Measurements from ENCODE around the gene RAMP3. TPM values are rescaled to one million over a fixed set of nuclear protein-coding genes. Genes with fewer than 3 reads are reported as not detected.
"Not testable (repeated sequence)": the region's sequence is repeated elsewhere in the genome, so short reads cannot be mapped to it uniquely, and the experiment has no call there.

Gene RAMP3, protein sequence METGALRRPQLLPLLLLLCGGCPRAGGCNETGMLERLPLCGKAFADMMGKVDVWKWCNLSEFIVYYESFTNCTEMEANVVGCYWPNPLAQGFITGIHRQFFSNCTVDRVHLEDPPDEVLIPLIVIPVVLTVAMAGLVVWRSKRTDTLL
- not detected for total RNA-seq

DNA sequence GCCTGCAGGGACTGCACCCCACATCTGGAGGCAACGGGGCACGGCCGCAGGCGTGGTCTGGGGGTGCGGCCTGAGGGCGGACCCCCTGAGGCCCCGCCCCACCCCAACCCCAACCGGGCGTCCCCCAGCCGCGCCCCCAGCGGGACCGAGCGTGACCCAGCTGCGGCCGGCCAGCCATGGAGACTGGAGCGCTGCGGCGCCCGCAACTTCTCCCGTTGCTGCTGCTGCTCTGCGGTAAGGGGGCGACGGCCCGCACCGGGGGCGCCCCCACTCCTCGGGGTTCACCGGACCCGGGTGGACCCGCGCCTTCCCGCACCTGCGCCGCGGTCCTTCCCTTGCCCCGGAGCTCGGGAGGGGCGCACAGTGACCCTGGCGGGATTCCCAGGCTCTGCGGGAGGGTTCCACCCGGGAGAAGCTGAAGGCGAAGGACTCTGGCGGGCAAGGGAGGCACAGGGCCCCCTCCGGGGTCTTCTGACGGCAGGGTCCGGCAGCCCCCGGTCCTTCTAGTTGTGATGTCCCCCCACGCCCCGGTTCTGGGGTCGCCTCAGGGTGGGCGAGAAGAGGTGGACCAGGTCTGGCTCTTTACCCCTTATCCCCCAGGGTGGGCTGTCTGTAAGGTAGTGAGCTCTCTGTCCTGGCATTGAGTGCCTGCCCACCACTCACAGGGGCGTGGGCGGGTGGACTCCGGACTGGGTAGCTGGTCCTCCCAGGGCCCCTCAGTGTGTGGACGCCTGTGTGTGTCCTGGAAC, at the start of gene RAMP3:
RAMP3 (plus strand) TSS at position 139 of the 749 bp plus-strand sequence; CDS start at position 177, 38 bp downstream.
- no peaks in the 10 kb centered on the region for H3K36me3 Mint-ChIP-seq (ENCODE audit: low read depth)
- DNase-seq = no peak
- CTCF ChIA-PET = interaction anchor here (0.7 to 1.0 kb wide), 2 partner anchors 102 to 103 kb away, joined by 3 to 4 read pairs; no protein-coding TSS in a partner anchor
- H3K4me1 Mint-ChIP-seq = peaks cover 14% of the 10 kb centered on the region
- peaks cover 24% of the 10 kb centered on the region for H3K27me3 Mint-ChIP-seq
- H3K27ac Mint-ChIP-seq = no peak within 1 kb of the TSS
- no peak within 1 kb of the TSS for H3K4me3 Mint-ChIP-seq
- POLR2A ChIA-PET = interaction anchor here (0.7 kb wide), 1 partner anchor 20 kb away, joined by 3 read pairs; no protein-coding TSS in a partner anchor
- H3K9me3 Mint-ChIP-seq = no peaks in the 10 kb centered on the region

DNA sequence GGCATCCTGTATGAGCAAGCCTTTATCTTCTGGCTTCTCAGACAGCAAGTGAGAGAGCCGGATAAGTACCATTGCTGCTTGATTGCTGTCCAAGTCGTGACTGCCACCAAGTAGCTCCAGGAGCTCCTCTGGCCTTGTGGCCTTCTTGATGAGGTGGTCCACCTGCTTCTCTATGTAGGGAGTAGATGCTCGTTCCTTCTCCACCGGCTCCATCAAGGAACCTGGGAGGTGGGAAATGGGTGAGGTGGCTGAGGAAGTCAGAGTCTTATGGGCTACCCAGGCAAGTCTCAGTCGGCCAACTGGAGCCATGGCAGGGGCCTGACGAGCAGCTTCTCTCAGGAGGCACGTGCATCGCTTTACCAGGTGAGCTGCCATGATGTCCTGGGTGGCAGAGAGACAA, 48.7 kb upstream of the RAMP3 start:
- no peak for DNase-seq
- H3K36me3 Mint-ChIP-seq (ENCODE audit: low read depth) = peaks cover 50% of the 10 kb centered on the region
- H3K27me3 Mint-ChIP-seq = peaks cover 3% of the 10 kb centered on the region
- peaks cover 48% of the 10 kb centered on the region for H3K4me1 Mint-ChIP-seq
- ChIA-PET POLR2A (interaction anchor here (0.8 to 6.7 kb wide), 4 partner anchors 14 to 136 kb away, joined by 3 to 149 read pairs (median 36); partner anchors contain the start of gene MYO1G), CTCF (interaction anchor here (11.1 kb wide), 1 partner anchor 27 kb away, joined by 76 read pairs; no protein-coding TSS in a partner anchor)
- H3K9me3 Mint-ChIP-seq = no peaks in the 10 kb centered on the region
- H3K4me3 Mint-ChIP-seq = peak overlapping the region; percentile 52
- peak overlapping the region; percentile 64 for H3K27ac Mint-ChIP-seq

DNA sequence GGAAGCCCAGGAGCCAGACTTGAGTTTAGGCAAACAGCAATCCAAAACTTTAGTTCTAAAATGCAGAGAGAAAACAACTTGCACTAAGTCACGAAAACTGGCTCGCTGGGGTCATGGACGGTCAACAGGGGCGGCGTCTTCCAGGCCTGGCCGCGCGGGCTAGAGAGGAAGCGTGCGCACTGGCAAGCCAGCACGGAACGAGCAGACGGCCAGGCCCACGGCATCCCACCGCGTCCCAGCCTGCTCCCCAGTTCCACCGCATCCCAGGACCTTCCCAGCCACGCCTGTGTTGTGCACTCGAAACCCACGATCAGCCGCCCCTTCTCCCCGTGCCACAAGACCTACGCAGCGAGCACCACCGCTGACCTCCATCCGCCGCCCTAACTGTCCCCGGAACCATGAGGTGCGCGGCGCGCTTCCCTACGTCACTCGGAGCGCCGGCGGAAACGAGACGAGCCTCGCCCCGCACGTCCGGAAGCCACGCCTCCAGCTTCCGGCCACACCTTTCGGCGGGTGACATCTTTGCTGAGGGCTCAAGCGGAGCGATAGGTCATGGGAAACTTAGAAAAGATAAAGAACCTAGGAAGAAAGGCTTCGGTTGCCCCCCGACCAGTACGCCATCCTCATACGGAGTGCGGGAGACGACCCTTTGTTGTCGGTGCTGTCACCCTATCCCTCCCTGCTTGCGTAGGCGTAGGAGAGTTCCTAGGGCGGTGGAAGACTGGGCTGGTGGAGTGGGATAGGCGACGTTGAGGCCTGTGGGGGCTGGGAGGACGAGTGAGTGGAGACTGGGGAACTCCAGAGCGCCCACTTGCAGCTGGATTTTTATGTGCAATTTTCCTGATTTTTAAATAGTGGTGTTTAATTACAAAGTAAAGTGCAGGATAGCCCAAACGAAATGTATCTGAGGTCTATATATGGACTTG, 46.0 kb upstream of the RAMP3 start, which contains the start of gene TBRG4:
TBRG4 (minus strand) TSS at position 400 of the 926 bp plus-strand sequence. CDS start 2,460 bp downstream, outside the sequence.
- Mint-ChIP-seq H3K36me3 (ENCODE audit: low read depth) (peaks cover 34% of the 10 kb centered on the region), H3K9me3 (no peaks in the 10 kb centered on the region), H3K4me1 (peaks cover 50% of the 10 kb centered on the region), H3K27me3 (peaks cover 10% of the 10 kb centered on the region), H3K4me3 (peak within 1 kb of the TSS; percentile 90), H3K27ac (peak within 1 kb of the TSS; percentile 89)
- POLR2A ChIA-PET = interaction anchor here (0.6 to 6.7 kb wide), 38 partner anchors 8 to 989 kb away, joined by 3 to 149 read pairs (median 4); partner anchors contain the start of genes CCM2, DDX56, MYO1G and NACAD
- CTCF ChIA-PET = interaction anchor here (1.0 to 11.1 kb wide), 7 partner anchors 11 to 263 kb away, joined by 3 to 76 read pairs (median 4); partner anchors contain the start of genes H2AZ2 and PURB
- peak; percentile 96 for DNase-seq

DNA sequence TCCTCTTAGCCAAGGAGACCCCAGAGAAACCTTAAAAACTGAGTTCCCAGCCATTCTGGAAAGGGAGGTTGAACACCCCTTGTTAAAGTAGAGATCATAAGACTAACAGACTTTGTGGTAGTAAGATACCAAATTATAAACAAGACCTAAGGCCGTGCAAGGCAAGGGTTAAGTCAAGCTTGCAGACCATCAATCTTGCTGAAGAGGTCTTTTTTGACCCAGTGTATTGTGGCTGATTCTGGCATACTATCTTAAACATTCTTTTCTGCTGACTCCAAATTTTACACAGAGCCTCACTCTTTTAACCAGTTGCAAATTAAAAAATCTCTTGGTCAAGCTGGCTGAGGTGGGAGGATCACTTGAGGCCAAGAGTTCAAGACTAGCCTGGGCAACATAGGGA, 44.9 kb upstream of the RAMP3 start:
- peak overlapping the region; percentile 89 for H3K27ac Mint-ChIP-seq
- H3K9me3 Mint-ChIP-seq = no peaks in the 10 kb centered on the region
- ChIA-PET POLR2A (interaction anchor here (1.2 to 6.7 kb wide), 8 partner anchors 10 to 133 kb away, joined by 4 to 149 read pairs (median 23); partner anchors contain the start of genes MYO1G and NACAD), CTCF (interaction anchor here (1.2 to 11.1 kb wide), 4 partner anchors 9 to 227 kb away, joined by 3 to 76 read pairs (median 21); partner anchors contain the start of gene PURB)
- H3K4me1 Mint-ChIP-seq = peaks cover 41% of the 10 kb centered on the region
- no peak for DNase-seq
- peaks cover 23% of the 10 kb centered on the region for H3K36me3 Mint-ChIP-seq (ENCODE audit: low read depth)
- peak overlapping the region; percentile 90 for H3K4me3 Mint-ChIP-seq
- H3K27me3 Mint-ChIP-seq = peaks cover 12% of the 10 kb centered on the region

DNA sequence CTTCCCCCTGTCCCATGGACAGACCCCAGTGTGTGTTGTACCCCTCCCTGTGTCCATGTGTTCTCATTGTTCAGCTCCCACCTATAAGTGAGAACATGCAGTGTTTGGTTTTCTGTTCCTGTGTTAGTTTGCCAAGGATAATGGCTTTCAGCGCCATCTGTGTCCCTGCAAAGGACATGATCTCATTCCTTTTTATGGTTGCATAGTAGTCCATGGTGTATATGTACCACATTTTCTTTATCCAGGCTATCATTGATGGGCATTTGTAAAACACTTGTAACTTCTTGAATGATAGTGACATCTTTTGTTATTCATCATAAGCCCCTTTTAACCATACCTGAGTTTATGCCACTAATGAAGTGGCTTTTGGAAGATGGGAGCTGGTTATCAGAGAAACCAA, 43.3 kb upstream of the RAMP3 start:
- not testable (repeated sequence) for H3K4me3 Mint-ChIP-seq, H3K27ac Mint-ChIP-seq, DNase-seq, H3K9me3 Mint-ChIP-seq
- ChIA-PET CTCF (interaction anchor here (0.6 to 11.1 kb wide), 4 partner anchors 9 to 302 kb away, joined by 3 to 76 read pairs (median 4); no protein-coding TSS in a partner anchor), POLR2A (interaction anchor here (0.8 to 6.7 kb wide), 6 partner anchors 9 to 266 kb away, joined by 3 to 149 read pairs (median 4); no protein-coding TSS in a partner anchor)
- Mint-ChIP-seq H3K4me1 (peaks cover 32% of the 10 kb centered on the region), H3K36me3 (ENCODE audit: low read depth) (peaks cover 12% of the 10 kb centered on the region), H3K27me3 (peaks cover 12% of the 10 kb centered on the region)

DNA sequence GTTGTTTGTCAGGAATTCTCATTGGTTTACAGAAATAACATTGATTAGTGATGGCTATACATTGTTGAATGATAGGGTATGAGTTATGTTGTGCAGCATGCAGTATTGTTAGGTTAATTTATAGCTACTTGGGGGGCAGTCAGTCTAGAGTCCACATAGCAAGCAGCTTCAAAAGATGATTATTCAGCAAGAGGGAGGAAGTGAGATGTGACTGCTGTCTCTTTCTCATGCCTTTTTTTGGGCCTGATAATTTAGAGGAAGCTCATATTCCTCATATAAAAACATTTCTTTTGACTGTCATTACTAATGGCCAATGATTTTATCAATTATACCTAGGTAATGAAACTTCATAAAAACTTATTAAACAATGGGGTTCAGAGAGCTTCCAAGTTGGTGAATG, 42.7 kb upstream of the RAMP3 start:
- peaks cover 30% of the 10 kb centered on the region for H3K4me1 Mint-ChIP-seq
- DNase-seq = no peak
- H3K36me3 Mint-ChIP-seq (ENCODE audit: low read depth) = peaks cover 10% of the 10 kb centered on the region
- H3K9me3 Mint-ChIP-seq = no peaks in the 10 kb centered on the region
- ChIA-PET POLR2A (interaction anchor here (0.8 to 6.7 kb wide), 6 partner anchors 8 to 267 kb away, joined by 3 to 149 read pairs (median 4); no protein-coding TSS in a partner anchor), CTCF (interaction anchor here (0.7 to 11.1 kb wide), 4 partner anchors 8 to 257 kb away, joined by 3 to 76 read pairs (median 4); no protein-coding TSS in a partner anchor)
- peaks cover 12% of the 10 kb centered on the region for H3K27me3 Mint-ChIP-seq
- H3K4me3 Mint-ChIP-seq = no peak overlapping the region
- no peak overlapping the region for H3K27ac Mint-ChIP-seq

DNA sequence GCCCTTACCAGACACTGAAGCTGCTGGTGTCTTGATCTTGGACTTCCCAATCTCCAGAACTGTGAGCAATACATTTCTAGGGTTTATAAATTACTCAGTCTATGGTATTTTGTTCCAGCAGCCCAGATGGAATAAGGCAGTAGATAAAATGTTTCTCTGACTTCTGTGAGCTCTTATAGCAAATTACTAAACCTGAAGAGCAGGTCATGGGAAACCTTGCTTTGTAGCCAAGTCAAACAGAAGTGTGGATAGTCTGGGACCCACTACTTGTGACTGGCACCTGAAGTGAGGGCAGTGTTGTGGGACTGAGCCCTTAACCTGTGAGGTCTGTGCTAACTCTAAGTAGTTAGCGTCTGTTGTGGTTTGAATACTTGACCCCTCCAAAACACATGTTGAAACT, 41.5 kb upstream of the RAMP3 start:
- H3K27ac Mint-ChIP-seq = no peak overlapping the region
- POLR2A ChIA-PET = interaction anchor here (0.7 to 0.8 kb wide), 2 partner anchors 15 to 137 kb away, joined by 3 to 4 read pairs; partner anchors contain the start of gene MYO1G
- H3K4me3 Mint-ChIP-seq = no peak overlapping the region
- peaks cover 7% of the 10 kb centered on the region for H3K36me3 Mint-ChIP-seq (ENCODE audit: low read depth)
- DNase-seq = no peak
- H3K9me3 Mint-ChIP-seq = no peaks in the 10 kb centered on the region
- H3K4me1 Mint-ChIP-seq = peaks cover 25% of the 10 kb centered on the region
- CTCF ChIA-PET = interaction anchor here (11.1 kb wide), 1 partner anchor 19 kb away, joined by 76 read pairs; no protein-coding TSS in a partner anchor
- H3K27me3 Mint-ChIP-seq = peaks cover 12% of the 10 kb centered on the region

DNA sequence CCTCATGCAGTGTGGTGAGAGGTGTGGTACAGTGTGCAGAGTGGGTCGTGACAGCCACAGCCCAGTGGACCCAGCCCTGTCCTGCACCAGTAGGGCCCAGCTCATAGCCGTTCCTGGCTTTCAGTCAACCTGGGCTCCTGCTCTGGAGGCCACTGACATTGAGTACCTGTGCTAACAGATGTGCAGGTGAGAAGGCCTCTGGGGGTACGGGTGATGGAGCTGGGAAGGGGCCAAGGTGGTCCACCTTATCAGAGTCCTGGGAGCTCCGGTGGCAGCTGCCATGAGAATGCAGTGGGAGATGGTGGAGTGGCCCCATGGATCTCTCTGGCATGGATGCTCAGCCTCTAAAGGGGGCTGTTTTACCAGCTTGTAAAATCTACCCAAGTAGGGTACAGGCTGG, 40.0 kb upstream of the RAMP3 start:
- Mint-ChIP-seq H3K27ac (no peak overlapping the region), H3K4me1 (peaks cover 21% of the 10 kb centered on the region), H3K36me3 (ENCODE audit: low read depth) (no peaks in the 10 kb centered on the region), H3K4me3 (no peak overlapping the region), H3K27me3 (peaks cover 12% of the 10 kb centered on the region), H3K9me3 (no peaks in the 10 kb centered on the region)
- ChIA-PET POLR2A (interaction anchor here (1.2 kb wide), 1 partner anchor 9 kb away, joined by 3 read pairs; no protein-coding TSS in a partner anchor), CTCF (no interaction called here)
- DNase-seq = no peak

DNA sequence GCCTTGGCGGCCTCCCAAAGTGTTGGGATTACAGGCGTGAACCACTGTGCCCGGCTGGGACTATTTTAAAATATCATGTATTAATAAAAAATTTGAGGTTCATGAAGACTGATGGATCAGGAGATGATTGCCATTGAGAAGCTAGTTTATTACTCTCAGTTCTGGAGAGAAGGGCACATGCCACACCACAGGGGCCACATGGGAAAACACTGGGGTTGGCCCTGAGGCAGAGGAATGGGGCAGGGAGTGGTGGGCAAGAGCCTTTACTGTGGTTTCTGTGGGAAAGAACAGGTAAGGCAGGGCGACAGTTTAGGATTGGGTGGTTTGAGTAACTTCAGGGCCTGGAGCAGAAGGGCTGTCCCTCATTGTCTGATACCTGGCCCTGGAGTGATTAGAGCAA, 39.3 kb upstream of the RAMP3 start:
- Mint-ChIP-seq H3K27ac (no peak overlapping the region), H3K4me3 (no peak overlapping the region), H3K4me1 (peaks cover 23% of the 10 kb centered on the region), H3K27me3 (peaks cover 11% of the 10 kb centered on the region), H3K36me3 (ENCODE audit: low read depth) (no peaks in the 10 kb centered on the region), H3K9me3 (no peaks in the 10 kb centered on the region)
- no peak for DNase-seq
- POLR2A ChIA-PET = no interaction called here
- CTCF ChIA-PET = no interaction called here

DNA sequence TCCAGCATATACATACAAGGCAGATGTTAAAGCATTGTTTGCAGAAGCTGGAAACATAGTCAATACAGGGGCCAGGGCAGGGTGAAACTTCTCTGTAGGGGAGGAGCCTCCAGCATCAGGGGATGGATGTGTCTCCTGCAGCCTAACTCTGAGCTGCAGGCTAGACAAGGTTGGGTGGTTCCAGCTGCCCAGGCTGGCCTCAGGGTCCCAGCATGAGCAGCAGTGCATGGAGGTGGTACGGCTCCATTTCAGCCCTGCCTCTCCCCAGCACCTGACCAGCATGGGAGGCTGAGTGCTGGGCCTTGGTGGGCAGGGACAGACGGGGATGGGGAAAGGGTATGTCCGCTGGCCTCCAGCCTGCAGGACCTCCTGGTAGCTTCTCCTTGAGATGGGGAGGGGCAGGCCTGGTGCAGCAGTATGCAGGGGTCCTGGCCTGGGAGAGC, 38.7 kb upstream of the RAMP3 start:
- Mint-ChIP-seq H3K27me3 (peaks cover 9% of the 10 kb centered on the region), H3K36me3 (ENCODE audit: low read depth) (no peaks in the 10 kb centered on the region), H3K27ac (no peak overlapping the region), H3K9me3 (no peaks in the 10 kb centered on the region), H3K4me1 (peaks cover 30% of the 10 kb centered on the region), H3K4me3 (no peak overlapping the region)
- CTCF ChIA-PET = interaction anchor here (1.2 kb wide), 1 partner anchor 18 kb away, joined by 3 read pairs; no protein-coding TSS in a partner anchor
- no peak for DNase-seq
- POLR2A ChIA-PET = no interaction called here

DNA sequence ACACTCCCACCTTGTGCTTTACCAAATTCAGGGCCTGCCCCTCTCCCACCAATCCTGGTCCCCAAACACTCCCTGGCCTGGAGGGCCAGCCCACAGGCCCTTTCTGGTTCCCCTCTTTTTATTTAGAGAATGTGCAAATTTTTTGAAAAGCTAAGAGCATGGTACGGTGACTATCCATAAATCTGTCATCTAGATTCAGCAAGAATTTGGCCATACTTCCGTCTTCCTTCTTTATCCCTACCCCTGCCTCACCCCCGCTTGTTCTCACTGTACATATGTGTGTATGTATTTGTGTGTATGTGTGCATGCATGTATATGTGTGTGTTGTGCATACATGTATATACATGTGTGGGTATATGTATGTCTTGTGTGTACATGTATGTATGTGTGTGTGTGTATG, 38.0 kb upstream of the RAMP3 start:
- ChIA-PET CTCF (interaction anchor here (1.2 kb wide), 1 partner anchor 17 kb away, joined by 3 read pairs; no protein-coding TSS in a partner anchor), POLR2A (interaction anchor here (6.8 kb wide), 1 partner anchor 7 kb away, joined by 149 read pairs; the partner anchor contains the start of gene TBRG4)
- no peak overlapping the region for H3K4me3 Mint-ChIP-seq
- DNase-seq = no peak
- peaks cover 6% of the 10 kb centered on the region for H3K27me3 Mint-ChIP-seq
- no peak overlapping the region for H3K27ac Mint-ChIP-seq
- H3K36me3 Mint-ChIP-seq (ENCODE audit: low read depth) = no peaks in the 10 kb centered on the region
- peaks cover 35% of the 10 kb centered on the region for H3K4me1 Mint-ChIP-seq
- H3K9me3 Mint-ChIP-seq = no peaks in the 10 kb centered on the region

Measured in activated CD4-positive, alpha-beta memory T cell treated with anti-CD3 and anti-CD28 coated beads, Interleukin-2, amount 10 ng/mL, durations not matched to agents 7 days and 5 days (primary cell).